Gastrocnemius medialis (tissue), 4 donors: Measurements from ENCODE around the gene LRP5. TPM values are rescaled to one million over a fixed set of nuclear protein-coding genes. Genes with fewer than 3 reads are reported as not detected.

Source experiments
- ATAC-seq, 2 donors: fragments of 150-250 bp; one replicate each; pipeline ENCODE4 v1.9.1; 2016
- DNase-seq, 2 donors: peaks; one replicate each; pipeline ENCODE4 v3.0.0-alpha.2; 2019
- H3K27ac ChIP-seq, 4 donors: fragments of 200-600 bp; sonication (generic); 1 replicate in 1 of 4; 2 replicates in 3 of 4; pipeline ENCODE4 v1.5.1; 2016 to 2018; ENCODE audit warnings: mild to moderate bottlenecking in 2 of 4, moderate library complexity in 1 of 4
- H3K27me3 ChIP-seq, 3 donors: fragments of 200-600 bp; sonication (generic) in 2 of 3; 1 replicate in 1 of 3; 2 replicates in 2 of 3; pipeline versions ENCODE4 v1.5.1 to v1.6.0; 2016 to 2019; ENCODE audit warnings: mild to moderate bottlenecking in 1 of 3, moderate library complexity in 1 of 3
- H3K36me3 ChIP-seq, 2 donors: fragments of 200-600 bp; sonication (generic) in 1 of 2; one replicate each; pipeline ENCODE4 v1.5.1; 2017 to 2018
- H3K4me1 ChIP-seq, 2 donors: fragments of 200-600 bp; sonication (generic) in 1 of 2; one replicate each; pipeline ENCODE4 v1.5.1; 2016 to 2017; ENCODE audit warnings: mild to moderate bottlenecking in 2 of 2
- H3K4me3 ChIP-seq, 4 donors: fragments of 200-600 bp; sonication (generic) in 3 of 4; 1 replicate in 1 of 4; 2 replicates in 3 of 4; pipeline ENCODE4 v1.5.1; 2016 to 2019; ENCODE audit warnings: mild to moderate bottlenecking in 2 of 4
- H3K9me3 ChIP-seq, 3 donors: fragments of 200-600 bp; sonication (generic) in 2 of 3; 1 replicate in 1 of 3; 2 replicates in 2 of 3; pipeline ENCODE4 v1.5.1; 2016 to 2019
- CTCF ChIP-seq, 5 experiments: fragments of 450-650 bp in 3 of 5; fragments of 200-600 bp in 2 of 5; sonication (generic) in 2 of 5; IDR thresholded peaks in 4 of 5; conservative IDR thresholded peaks in 1 of 5; 1 replicate in 4 of 5; 2 replicates in 1 of 5; pipeline ENCODE4 v1.5.1; 2016 to 2019; ENCODE audit warnings: antibody characterized with exemption in 5 of 5, mild to moderate bottlenecking in 3 of 5, moderate library complexity in 3 of 5
- POLR2A ChIP-seq, 2 donors: fragments of 450-650 bp; IDR thresholded peaks; one replicate each; pipeline ENCODE4 v1.6.1; 2017; ENCODE audit warnings: antibody characterized with exemption in 2 of 2, mild to moderate bottlenecking in 2 of 2, moderate library complexity in 2 of 2
- in situ Hi-C, 4 donors: fragments of 200-750 bp; cut with MboI; loops; one replicate each; pipeline versions ENCODE4 v1.15.0 to v1.8.0; 2017; ENCODE audit warnings: low sequenced_read_pairs in 4 of 4
- intact Hi-C: fragments of 100-400 bp; cut with DNase I; formaldehyde crosslinking; loops from one replicate; pipeline ENCODE4 v1.15.1; 2023; ENCODE audit warnings: low total_unique reads
- total RNA-seq, 4 donors: library from RNA; depleted of rRNA; stranded (reverse); fragments of >200 nt; gene quantifications; one replicate each; pipeline versions ENCODE4 v1.1.0 to v1.2.3, GENCODE V29; 2016

LRP5 gene
- total RNA-seq, 4 donors from 2014 or later = 3.7 to 12.3 (median 8.1) TPM

GRCh38 chr11:68300076-68300830 lies 12.1 kb upstream of the LRP5 start:
- ATAC-seq = no peak
- H3K36me3 ChIP-seq = no peaks in the 10 kb centered on the region
- in situ Hi-C loops (loop anchor here in 1 of 4 donors (25.0 kb wide), 1 partner anchor 137 kb away; no protein-coding TSS in a partner anchor), intact Hi-C loops (no loop called here)
- H3K4me1 ChIP-seq = peaks cover 0 to 10% of the 10 kb centered on the region in 2 donors
- TF ChIP-seq CTCF (IDR thresholded peaks at IDR 0.05 in 4 of 5, conservative IDR thresholded peaks at IDR 0.05 in 1 of 5) (no peak), POLR2A (IDR thresholded peaks at IDR 0.05) (no peak)
- H3K4me3 ChIP-seq = no peak overlapping the region
- DNase-seq = no peak
- no peak overlapping the region for H3K27ac ChIP-seq
- no peaks in the 10 kb centered on the region for H3K9me3 ChIP-seq
- no peaks in the 10 kb centered on the region for H3K27me3 ChIP-seq

GRCh38 chr11:68302256-68302655 lies 10.1 kb upstream of the LRP5 start:
- in situ Hi-C loops = loop anchor here in 1 of 4 donors (25.0 kb wide), 1 partner anchor 135 kb away; no protein-coding TSS in a partner anchor
- Histone ChIP-seq H3K27ac (no peak overlapping the region), H3K4me3 (no peak overlapping the region), H3K9me3 (no peaks in the 10 kb centered on the region), H3K4me1 (peaks cover 0 to 10% of the 10 kb centered on the region in 2 donors), H3K36me3 (no peaks in the 10 kb centered on the region), H3K27me3 (no peaks in the 10 kb centered on the region)
- ATAC-seq (no peak), DNase-seq (no peak)
- no peak for TF ChIP-seq POLR2A (IDR thresholded peaks at IDR 0.05)
- no peak for TF ChIP-seq CTCF (IDR thresholded peaks at IDR 0.05 in 4 of 5, conservative IDR thresholded peaks at IDR 0.05 in 1 of 5)
- intact Hi-C loops = no loop called here

GRCh38 chr11:68302670-68303069 lies 9.7 kb upstream of the LRP5 start:
- Histone ChIP-seq H3K4me3 (no peak overlapping the region), H3K36me3 (no peaks in the 10 kb centered on the region), H3K9me3 (no peaks in the 10 kb centered on the region), H3K4me1 (peaks cover 0 to 10% of the 10 kb centered on the region in 2 donors), H3K27ac (no peak overlapping the region), H3K27me3 (no peaks in the 10 kb centered on the region)
- DNase-seq (no peak), ATAC-seq (peak; percentile 33 to 56)
- intact Hi-C loops (no loop called here), in situ Hi-C loops (loop anchor here in 1 of 4 donors (25.0 kb wide), 1 partner anchor 135 kb away; no protein-coding TSS in a partner anchor)
- TF ChIP-seq CTCF (IDR thresholded peaks at IDR 0.05 in 4 of 5, conservative IDR thresholded peaks at IDR 0.05 in 1 of 5) = no peak
- no peak for TF ChIP-seq POLR2A (IDR thresholded peaks at IDR 0.05)

GRCh38 chr11:68303083-68303482 lies 9.3 kb upstream of the LRP5 start:
- Histone ChIP-seq H3K27me3 (no peaks in the 10 kb centered on the region), H3K36me3 (no peaks in the 10 kb centered on the region), H3K4me1 (peaks cover 3 to 8% of the 10 kb centered on the region in 2 donors), H3K4me3 (no peak overlapping the region), H3K9me3 (no peaks in the 10 kb centered on the region), H3K27ac (no peak overlapping the region)
- TF ChIP-seq POLR2A (IDR thresholded peaks at IDR 0.05) (no peak), CTCF (IDR thresholded peaks at IDR 0.05 in 4 of 5, conservative IDR thresholded peaks at IDR 0.05 in 1 of 5) (no peak)
- DNase-seq (no peak), ATAC-seq (peak in 1 of 2 donors; percentile 29)
- in situ Hi-C loops (loop anchor here in 1 of 4 donors (25.0 kb wide), 1 partner anchor 134 kb away; no protein-coding TSS in a partner anchor), intact Hi-C loops (no loop called here)
